HG03175 (cell line): ENCODE results near the gene CC2D1A.
"Not testable (repeated sequence)": the region's sequence is repeated elsewhere in the genome, so short reads cannot be mapped to it uniquely, and the experiment has no call there.

ENCODE experiments used
- ATAC-seq: cut with Tn5 transposase; IDR thresholded peaks from one replicate; pipeline ENCODE4 v1.9.1; 2021; ENCODE audit warnings: mild to moderate bottlenecking, moderate library complexity; ENCODE audit not compliant: unreplicated experiment

Gene CC2D1A

DNA sequence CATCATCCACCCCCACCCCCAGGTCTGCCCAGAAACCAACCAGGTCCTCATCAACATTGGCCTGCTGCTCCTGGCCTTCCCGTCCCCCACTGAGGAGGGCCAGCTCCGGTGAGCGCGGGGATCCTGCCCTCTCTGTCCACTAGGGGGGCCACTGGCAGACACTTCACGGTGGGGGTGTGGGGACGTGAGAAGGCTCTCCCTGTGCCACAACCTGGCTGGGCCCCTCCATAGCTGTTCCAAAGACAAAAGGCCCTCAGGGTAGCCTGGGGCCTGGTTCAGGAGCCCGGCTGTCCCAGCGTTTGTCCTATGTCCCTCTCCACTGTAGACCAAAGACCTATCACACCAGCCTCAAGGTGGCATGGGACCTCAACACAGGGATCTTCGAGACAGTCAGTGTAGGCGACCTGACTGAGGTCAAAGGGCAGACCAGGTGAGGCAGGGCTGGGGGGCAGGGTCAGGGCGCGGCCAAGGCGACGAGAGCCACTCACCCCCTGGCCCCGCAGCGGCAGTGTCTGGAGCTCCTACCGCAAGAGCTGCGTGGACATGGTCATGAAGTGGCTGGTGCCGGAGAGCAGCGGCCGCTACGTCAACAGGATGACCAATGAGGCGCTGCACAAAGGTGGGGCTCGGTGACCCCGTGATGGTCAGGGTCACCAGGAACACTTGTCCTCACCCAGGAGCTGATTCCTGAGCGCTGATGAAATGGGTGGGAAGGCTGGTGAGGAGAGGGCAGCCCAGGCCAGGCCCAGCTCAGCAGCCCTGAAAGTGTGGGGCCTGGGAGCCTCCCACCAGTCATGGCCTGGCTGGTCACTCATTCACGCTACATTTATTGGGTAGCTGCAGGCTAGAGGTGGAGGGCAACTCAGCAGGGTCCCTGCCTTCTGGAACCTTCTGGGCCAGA is 54.2 kb downstream of the CC2D1A start:
- no peak for ATAC-seq

DNA sequence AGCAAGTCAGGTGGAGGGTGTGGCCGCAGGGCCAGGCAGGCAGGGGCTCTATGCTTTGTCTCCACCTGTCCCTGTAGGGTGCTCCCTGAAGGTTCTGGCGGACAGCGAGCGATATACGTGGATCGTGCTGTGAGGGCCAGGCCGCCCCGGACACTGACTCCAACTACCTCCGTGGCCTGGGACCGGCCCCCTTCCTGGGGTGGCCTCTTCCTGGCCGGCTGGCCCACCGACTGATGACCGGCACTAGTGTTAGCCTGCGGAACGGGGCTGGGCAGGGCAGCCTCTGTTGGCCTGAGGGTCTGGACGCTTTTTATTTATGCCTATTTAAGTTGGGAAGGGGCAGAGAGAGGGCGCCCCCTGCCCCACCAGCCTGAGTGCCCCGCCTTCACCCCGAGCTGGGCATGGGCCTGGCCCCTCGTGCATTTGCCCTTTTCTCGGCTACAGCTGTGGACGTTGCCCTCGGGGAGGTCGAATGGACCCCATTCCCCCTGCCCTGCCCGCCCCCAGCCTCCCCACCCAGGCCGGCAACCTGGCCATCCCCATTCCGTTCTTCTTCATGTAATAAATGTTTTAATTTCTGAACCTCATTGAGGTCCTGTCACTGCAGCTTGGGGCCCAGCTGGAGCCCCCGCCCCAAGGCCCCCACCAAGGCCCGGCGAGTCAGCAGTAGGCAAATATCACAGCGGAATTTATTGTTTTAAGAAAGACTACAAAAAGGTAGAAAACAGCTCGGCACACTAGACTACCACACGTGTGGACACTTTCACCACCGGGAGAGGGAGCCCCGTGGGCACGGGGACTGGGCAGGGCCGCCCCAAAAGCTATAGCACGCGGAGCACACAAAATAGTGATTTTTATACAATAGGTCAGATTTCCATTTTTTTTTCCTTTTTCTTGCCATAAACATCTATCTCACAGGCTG is 55.1 kb downstream of the CC2D1A start:
- ATAC-seq, result no peak

- ATAC-seq, result no peak
These were observed 56.1 kb downstream of the CC2D1A start for GRCh38 chr19:13961826-13962698.

DNA sequence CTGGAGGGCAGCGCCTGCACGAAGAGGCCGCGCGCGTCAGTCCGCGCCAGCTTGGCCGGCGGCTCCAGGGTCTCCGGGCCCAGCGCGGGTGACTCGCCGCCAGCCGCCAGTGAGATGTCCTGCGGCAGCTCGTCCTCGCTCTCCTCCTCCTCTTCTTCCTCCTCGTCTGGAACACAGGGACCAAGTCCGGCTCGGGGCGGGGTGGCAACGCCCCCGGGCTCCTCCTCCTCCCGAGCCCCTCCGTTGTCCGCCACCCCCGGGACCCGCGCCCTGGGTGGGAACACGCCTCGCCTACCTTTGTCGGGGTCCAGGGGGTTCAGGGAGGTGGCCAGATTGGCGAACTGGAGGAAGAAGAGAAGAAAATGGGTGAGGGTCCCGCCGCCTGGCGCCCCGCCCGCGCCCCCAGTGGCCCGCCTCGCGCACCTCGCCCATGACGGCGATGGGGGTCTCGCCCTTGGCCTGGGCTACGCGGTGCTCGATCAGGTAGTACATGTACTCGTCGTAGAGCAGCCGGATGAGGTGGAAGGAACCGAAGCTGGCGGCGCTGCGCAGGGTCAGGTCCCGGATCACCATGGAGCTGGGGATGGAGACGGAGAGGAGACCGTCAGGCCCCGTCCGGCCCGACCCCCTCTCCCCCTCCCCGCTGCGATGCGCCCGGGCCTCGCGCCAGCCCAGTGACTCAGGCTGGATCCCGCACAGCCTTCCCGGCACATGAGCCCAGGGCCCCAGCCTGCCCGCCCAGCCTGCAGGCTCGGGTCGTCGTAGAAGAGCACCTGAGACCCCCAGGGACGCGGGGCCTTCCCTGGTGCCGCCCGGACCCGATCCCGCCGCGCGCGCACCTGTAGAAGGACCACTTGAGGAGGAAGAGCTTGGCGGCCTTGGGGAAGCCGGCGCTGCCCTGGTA is 57.0 kb downstream of the CC2D1A start:
- no peak for ATAC-seq

- ATAC-seq, result no peak
These were observed 57.7 kb downstream of the CC2D1A start for GRCh38 chr19:13963603-13964105.

DNA sequence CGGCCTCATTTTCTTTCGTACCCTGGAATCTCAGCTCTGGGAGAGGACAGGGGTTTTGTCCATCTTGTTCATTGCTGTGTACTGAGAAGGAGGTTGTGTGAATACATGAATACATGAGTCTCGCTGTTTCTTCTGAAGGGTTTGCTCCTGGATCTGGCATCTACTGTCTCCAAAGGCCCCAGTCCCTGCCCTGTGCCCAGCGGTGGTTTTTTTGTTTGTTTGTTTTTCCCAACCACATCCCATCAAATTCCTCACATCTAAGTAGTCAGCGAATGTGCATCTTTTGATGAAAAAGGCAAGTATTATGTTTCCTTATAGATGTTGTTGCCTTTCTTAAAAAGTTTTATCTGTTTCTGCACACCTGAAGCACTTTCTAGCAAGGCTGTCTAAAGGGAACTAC is 58.8 kb downstream of the CC2D1A start:
- no peak for ATAC-seq

- no peak for ATAC-seq
These were observed 59.4 kb downstream of the CC2D1A start for GRCh38 chr19:13965377-13965896.

- ATAC-seq, result no peak
These were observed 60.1 kb downstream of the CC2D1A start for GRCh38 chr19:13965926-13966683.

GRCh38 chr19:13966684-13967128 is 60.7 kb downstream of the CC2D1A start:
- ATAC-seq, result no peak

- not testable (repeated sequence) for ATAC-seq
These were observed 61.2 kb downstream of the CC2D1A start for GRCh38 chr19:13967206-13967605.

DNA sequence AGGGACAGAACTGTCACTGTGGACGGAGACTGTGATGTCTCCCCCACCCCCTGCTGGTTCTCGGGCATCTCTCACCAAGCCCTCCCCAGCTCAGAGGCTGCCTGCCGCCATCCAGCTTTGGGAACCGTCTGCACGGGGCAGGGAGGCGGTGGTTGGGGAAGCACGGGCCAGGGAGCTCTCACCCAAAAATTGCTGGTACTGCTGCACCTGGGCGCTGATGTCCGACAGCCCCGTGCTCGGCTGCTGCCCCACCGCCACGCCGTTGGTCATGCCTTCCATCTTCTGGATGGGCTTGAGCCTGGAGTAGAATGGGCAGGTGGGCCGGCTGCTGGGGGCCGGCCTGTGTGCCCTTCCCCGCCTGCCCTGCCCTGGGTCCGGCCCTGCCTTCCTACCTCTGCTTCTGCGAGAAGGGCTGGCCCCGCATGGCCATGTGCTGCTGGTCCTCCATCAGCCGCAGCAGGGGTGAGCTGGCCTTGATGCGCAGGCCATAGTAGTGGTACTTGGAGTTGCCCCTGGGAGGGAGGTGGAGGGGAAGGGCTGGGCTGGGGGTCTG is 62.5 kb downstream of the CC2D1A start:
- ATAC-seq, result no peak

GRCh38 chr19:13968999-13969398 is 63.0 kb downstream of the CC2D1A start:
- no peak for ATAC-seq

GRCh38 chr19:13969897-13970296 is 63.9 kb downstream of the CC2D1A start:
- ATAC-seq, result no peak

- ATAC-seq, result not testable (repeated sequence)
These were observed 65.9 kb downstream of the CC2D1A start for GRCh38 chr19:13971868-13972267.

DNA sequence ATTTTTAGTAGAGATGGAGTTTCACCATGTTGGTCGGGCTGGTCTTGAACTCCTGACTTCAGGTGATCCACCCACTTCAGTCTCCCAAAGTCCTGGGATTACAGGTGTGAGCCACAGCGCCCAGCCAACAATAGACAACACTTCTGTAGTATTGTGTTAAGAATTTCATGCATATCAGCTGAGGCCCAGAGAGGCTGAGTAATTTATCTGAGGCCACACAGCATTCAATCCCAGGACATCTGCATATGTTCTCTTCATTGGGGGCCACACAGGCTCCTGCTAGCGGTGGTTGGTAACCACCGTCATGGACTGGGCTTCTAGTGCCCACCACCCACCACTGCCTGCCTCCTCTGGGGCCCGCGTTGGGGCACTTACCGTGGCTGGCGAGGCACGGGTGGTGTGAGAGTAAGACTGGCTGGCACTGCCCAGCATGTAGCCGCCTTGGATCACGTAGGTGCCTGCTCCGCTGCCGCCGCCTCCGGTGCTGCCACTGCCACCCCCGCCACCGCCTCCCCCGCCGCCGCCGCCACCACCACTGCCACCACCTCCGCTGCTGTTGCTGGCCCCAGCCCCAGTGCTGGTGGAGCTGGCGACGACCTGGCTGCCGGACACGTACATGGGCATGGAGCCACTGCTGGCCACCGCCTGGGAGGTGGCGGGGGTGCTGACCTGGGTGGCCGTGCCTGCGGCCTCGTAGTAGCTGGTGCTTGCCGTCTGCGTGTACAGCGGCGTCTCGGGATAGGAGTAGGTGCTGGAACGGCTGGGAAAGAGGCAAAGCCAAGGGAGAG is 66.6 kb downstream of the CC2D1A start:
- ATAC-seq, result no peak

DNA sequence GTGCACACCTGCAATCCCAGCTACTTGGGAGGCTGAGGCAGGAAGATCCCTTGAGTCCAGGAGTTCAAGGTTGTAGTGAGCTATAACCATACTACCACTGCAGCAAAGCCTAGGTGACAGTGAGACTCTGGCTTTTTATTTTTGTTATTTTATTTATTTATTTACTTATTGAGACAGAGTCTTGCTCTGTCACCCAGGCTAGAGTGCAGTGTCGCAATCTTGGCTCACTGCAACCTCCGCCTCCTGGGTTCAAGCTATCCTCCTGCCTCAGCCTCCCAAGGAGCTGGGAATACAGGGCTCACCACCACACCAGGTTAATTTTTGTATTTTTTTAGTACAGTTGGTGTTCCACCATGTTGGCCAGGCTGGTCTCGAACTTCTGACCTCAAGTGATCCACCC is 67.5 kb downstream of the CC2D1A start:
- ATAC-seq, result not testable (repeated sequence)

GRCh38 chr19:13974073-13974472 is 68.1 kb downstream of the CC2D1A start:
- ATAC-seq, result no peak
